HG03159 (cell line): ENCODE data around the gene GMDS.

Experiments used
- ATAC-seq: cut with Tn5 transposase; IDR thresholded peaks from one replicate; pipeline ENCODE4 v1.9.1; 2021; ENCODE audit warnings: mild to moderate bottlenecking, moderate library complexity; ENCODE audit not compliant: unreplicated experiment

GMDS gene

GRCh38 chr6:1735239-1735803, 510.1 kb downstream of the GMDS start:
- no peak for ATAC-seq

- no peak for ATAC-seq
Observed at GRCh38 chr6:1730882-1731281, 514.5 kb downstream of the GMDS start.

GRCh38 chr6:1729750-1730140, 515.7 kb downstream of the GMDS start:
- ATAC-seq: no peak

- no peak for ATAC-seq
Observed at GRCh38 chr6:1729133-1729749, 516.2 kb downstream of the GMDS start.

GRCh38 chr6:1726341-1726768, 519.0 kb downstream of the GMDS start:
- no peak for ATAC-seq

- ATAC-seq: no peak
Observed at GRCh38 chr6:1724616-1725015, 520.8 kb downstream of the GMDS start.

- no peak for ATAC-seq
Observed at GRCh38 chr6:1724124-1724523, 521.3 kb downstream of the GMDS start.

- ATAC-seq: no peak
Observed at GRCh38 chr6:1722801-1723200, 522.6 kb downstream of the GMDS start.

GRCh38 chr6:1720620-1721322, 524.6 kb downstream of the GMDS start:
- ATAC-seq: no peak

- no peak for ATAC-seq
Observed at GRCh38 chr6:1719922-1720321, 525.5 kb downstream of the GMDS start.

GRCh38 chr6:1716868-1717267, 528.5 kb downstream of the GMDS start:
- no peak for ATAC-seq

GRCh38 chr6:1716396-1716795, 529.0 kb downstream of the GMDS start:
- no peak for ATAC-seq

GRCh38 chr6:1715336-1715735, 530.1 kb downstream of the GMDS start:
- ATAC-seq: no peak

GRCh38 chr6:1714654-1715053, 530.8 kb downstream of the GMDS start:
- no peak for ATAC-seq

GRCh38 chr6:1713016-1713600, 532.3 kb downstream of the GMDS start:
- no peak for ATAC-seq

- ATAC-seq: no peak
Observed at GRCh38 chr6:1712451-1712850, 533.0 kb downstream of the GMDS start.

- ATAC-seq: no peak
Observed at GRCh38 chr6:1711136-1711535, 534.3 kb downstream of the GMDS start.

GRCh38 chr6:1709234-1709641, 536.2 kb downstream of the GMDS start:
- ATAC-seq: no peak

- no peak for ATAC-seq
Observed at GRCh38 chr6:1708820-1709219, 536.6 kb downstream of the GMDS start.

- ATAC-seq: no peak
Observed at GRCh38 chr6:1708122-1708521, 537.3 kb downstream of the GMDS start.

GRCh38 chr6:1705630-1706029, 539.8 kb downstream of the GMDS start:
- ATAC-seq: no peak

- ATAC-seq: no peak
Observed at GRCh38 chr6:1705183-1705582, 540.2 kb downstream of the GMDS start.
